Activated CD8-positive, alpha-beta T cell treated with anti-CD3 and anti-CD28 coated beads for 36 hours (primary cell): ENCODE measurements around the gene BAZ2A. TPM values are rescaled to one million over a fixed set of nuclear protein-coding genes. Genes with fewer than 3 reads are reported as not detected.
A peak's percentile ranks its signal among the peaks of the same experiment; 100 is the strongest.

Experiments used
- ATAC-seq: fragments of 200-7000 bp; cut with Tn5 transposase; one replicate; pipeline ENCODE4 v1.10.0; 2021; ENCODE audit warnings: mild to moderate bottlenecking, moderate library complexity
- CTCF ChIA-PET: fragments of 350-600 bp; sonication (Branson Sonifier 250); formaldehyde crosslinking; loops from one replicate; lab custom pipeline; 2021; ENCODE audit warnings: antibody characterized with exemption; lab: Charles Lee
- POLR2A ChIA-PET: fragments of 350-600 bp; sonication (Branson Sonifier 250); formaldehyde crosslinking; loops from one replicate; lab custom pipeline; 2021; ENCODE audit warnings: antibody characterized with exemption; lab: Charles Lee
- DNase-seq: peaks from one replicate; pipeline ENCODE4 v3.0.0-alpha.2; 2020
- H3K27ac Mint-ChIP-seq: one replicate; pipeline ENCODE4 v1.8.0; 2021; ENCODE audit warnings: mild to moderate bottlenecking, mixed read lengths
- H3K27me3 Mint-ChIP-seq: one replicate; pipeline ENCODE4 v1.8.0; 2021; ENCODE audit warnings: mixed read lengths
- H3K36me3 Mint-ChIP-seq: one replicate; pipeline ENCODE4 v1.8.0; 2021; ENCODE audit warnings: low read depth, mixed read lengths
- H3K4me1 Mint-ChIP-seq: one replicate; pipeline ENCODE4 v1.8.0; 2021; ENCODE audit warnings: low read depth, mixed read lengths
- H3K4me3 Mint-ChIP-seq: one replicate; pipeline ENCODE4 v1.8.0; 2021; ENCODE audit warnings: mild to moderate bottlenecking, moderate library complexity, mixed read lengths
- H3K9me3 Mint-ChIP-seq: one replicate; pipeline ENCODE4 v1.8.0; 2021; ENCODE audit warnings: mixed read lengths
- CTCF ChIP-seq: fragments of 200-600 bp; IDR thresholded peaks from one replicate; pipeline ENCODE4 v1.8.0; 2022; ENCODE audit warnings: antibody characterized with exemption, mild to moderate bottlenecking
- intact Hi-C: fragments of 100-400 bp; cut with micrococcal nuclease; formaldehyde crosslinking; loops from one replicate; pipeline ENCODE4 v1.10.0; 2022
- total RNA-seq, 2 experiments: library from RNA; stranded (reverse); gene quantifications; one replicate each; pipeline ENCODE4 v1.2.3, GENCODE V29; 2021

BAZ2A gene
- total RNA-seq, 2 experiments from 2014 or later = 80.1 to 89.3 TPM

GRCh38 chr12:56671608-56672007 lies 41.5 kb upstream of the BAZ2A start:
- ATAC-seq = no peak
- no peak for DNase-seq
- no peaks in the 10 kb centered on the region for H3K9me3 Mint-ChIP-seq
- H3K36me3 Mint-ChIP-seq = peaks cover 74% of the 10 kb centered on the region
- H3K4me3 Mint-ChIP-seq = no peak overlapping the region
- intact Hi-C loops = no loop called here
- no peak for TF ChIP-seq CTCF
- H3K4me1 Mint-ChIP-seq = peaks cover 56% of the 10 kb centered on the region
- no peaks in the 10 kb centered on the region for H3K27me3 Mint-ChIP-seq
- ChIA-PET POLR2A (interaction anchor here (1.9 to 11.1 kb wide), 2 partner anchors 10 to 15 kb away, joined by 6 to 74 read pairs; partner anchors contain the start of gene PTGES3), CTCF (interaction anchor here (1.5 kb wide), 1 partner anchor 13 kb away, joined by 3 read pairs; no protein-coding TSS in a partner anchor)
- peak overlapping the region; percentile 7 for H3K27ac Mint-ChIP-seq

- no peak for TF ChIP-seq CTCF
- H3K9me3 Mint-ChIP-seq = no peaks in the 10 kb centered on the region
- POLR2A ChIA-PET = interaction anchor here (0.8 to 11.1 kb wide), 4 partner anchors 9 to 28 kb away, joined by 3 to 74 read pairs (median 5); partner anchors contain the start of gene PTGES3
- H3K4me3 Mint-ChIP-seq = no peak overlapping the region
- ATAC-seq (no peak), DNase-seq (no peak)
- H3K36me3 Mint-ChIP-seq = peaks cover 74% of the 10 kb centered on the region
- CTCF ChIA-PET = interaction anchor here (1.1 to 1.5 kb wide), 2 partner anchors 8 to 14 kb away, joined by 3 to 5 read pairs; no protein-coding TSS in a partner anchor
- H3K4me1 Mint-ChIP-seq = peaks cover 54% of the 10 kb centered on the region
- intact Hi-C loops = no loop called here
- no peaks in the 10 kb centered on the region for H3K27me3 Mint-ChIP-seq
- peak overlapping the region; percentile 49 for H3K27ac Mint-ChIP-seq
These were observed 40.7 kb upstream of the BAZ2A start for GRCh38 chr12:56670836-56671235.

- no peak for TF ChIP-seq CTCF
- H3K4me1 Mint-ChIP-seq = peaks cover 39% of the 10 kb centered on the region
- intact Hi-C loops = no loop called here
- ATAC-seq (no peak), DNase-seq (no peak)
- ChIA-PET CTCF (interaction anchor here (0.7 to 1.7 kb wide), 2 partner anchors 16 to 58 kb away, joined by 4 read pairs; no protein-coding TSS in a partner anchor), POLR2A (interaction anchor here (1.0 to 2.2 kb wide), 3 partner anchors 10 to 39 kb away, joined by 5 to 7 read pairs (median 7); partner anchors contain the start of gene BAZ2A)
- H3K9me3 Mint-ChIP-seq = no peaks in the 10 kb centered on the region
- no peaks in the 10 kb centered on the region for H3K27me3 Mint-ChIP-seq
- peaks cover 78% of the 10 kb centered on the region for H3K36me3 Mint-ChIP-seq
- H3K27ac Mint-ChIP-seq = peak overlapping the region; percentile 60
- H3K4me3 Mint-ChIP-seq = no peak overlapping the region
These were observed 38.0 kb upstream of the BAZ2A start for GRCh38 chr12:56668197-56668457.

GRCh38 chr12:56661979-56662638 lies 32.0 kb upstream of the BAZ2A start:
- Mint-ChIP-seq H3K27ac (peak overlapping the region; percentile 69), H3K27me3 (no peaks in the 10 kb centered on the region), H3K4me3 (no peak overlapping the region), H3K9me3 (no peaks in the 10 kb centered on the region), H3K4me1 (peaks cover 27% of the 10 kb centered on the region), H3K36me3 (peaks cover 30% of the 10 kb centered on the region)
- CTCF ChIA-PET = interaction anchor here (2.2 kb wide), 1 partner anchor 26 kb away, joined by 6 read pairs; no protein-coding TSS in a partner anchor
- intact Hi-C loops = no loop called here
- TF ChIP-seq CTCF = no peak
- ATAC-seq = no peak
- no peak for DNase-seq
- POLR2A ChIA-PET = interaction anchor here (0.8 to 3.6 kb wide), 8 partner anchors 9 to 65 kb away, joined by 3 to 20 read pairs (median 4); no protein-coding TSS in a partner anchor

GRCh38 chr12:56661560-56661959 lies 31.4 kb upstream of the BAZ2A start:
- intact Hi-C loops = no loop called here
- H3K27me3 Mint-ChIP-seq = no peaks in the 10 kb centered on the region
- peaks cover 27% of the 10 kb centered on the region for H3K4me1 Mint-ChIP-seq
- POLR2A ChIA-PET = interaction anchor here (0.8 to 3.6 kb wide), 7 partner anchors 9 to 32 kb away, joined by 3 to 20 read pairs (median 5); no protein-coding TSS in a partner anchor
- H3K36me3 Mint-ChIP-seq = peaks cover 29% of the 10 kb centered on the region
- DNase-seq (peak; percentile 38), ATAC-seq (no peak)
- H3K27ac Mint-ChIP-seq = peak overlapping the region; percentile 69
- no peak overlapping the region for H3K4me3 Mint-ChIP-seq
- no peaks in the 10 kb centered on the region for H3K9me3 Mint-ChIP-seq
- TF ChIP-seq CTCF = no peak
- CTCF ChIA-PET = interaction anchor here (0.6 kb wide), 1 partner anchor 33 kb away, joined by 4 read pairs; no protein-coding TSS in a partner anchor
